Measurements from ENCODE around the gene FBL. TPM values are rescaled to one million over a fixed set of nuclear protein-coding genes. Genes with fewer than 3 reads are reported as not detected.

Gene FBL
- total and polyA plus RNA-seq, 2 of the 8 experiments (the other 6 are each of a cell fraction or from before 2014, with no cell fraction given): 790 to 1,361 TPM

DNA sequence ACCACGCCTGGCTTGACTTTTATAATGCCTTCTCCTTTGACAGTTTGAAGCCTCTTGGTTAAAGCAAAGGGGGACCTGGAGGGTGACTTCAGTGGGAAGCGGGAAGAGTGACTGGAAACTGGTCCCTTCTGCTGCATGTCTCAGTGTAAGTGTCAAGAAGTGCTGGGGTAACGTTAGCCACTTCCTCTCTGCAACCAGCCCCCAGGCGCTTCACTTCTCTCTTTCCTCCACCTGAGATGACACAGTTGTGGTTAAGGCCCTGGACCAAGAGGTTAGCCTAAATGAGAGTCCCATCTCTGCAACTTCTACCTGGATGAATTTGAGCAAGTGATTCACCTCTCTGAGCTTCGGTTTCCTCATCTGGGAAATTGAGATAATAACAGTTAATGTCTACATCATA is 51.2 kb downstream of the FBL start:
- Histone ChIP-seq H3K23ac (ENCODE audit: insufficient read length) (no peak overlapping the region), H2AFZ (ENCODE audit: low read length) (no peak overlapping the region), H4K5ac (ENCODE audit: insufficient read length, low read depth, low read length) (no peak overlapping the region), H2BK120ac (replicated peaks; ENCODE audit: low read depth, low read length) (no peak overlapping the region), H4K91ac (replicated peaks; ENCODE audit: insufficient read length, low read length) (no peak overlapping the region), H3K23me2 (ENCODE audit: low read depth, low read length) (no peaks in the 10 kb centered on the region), H3K56ac (replicated peaks; ENCODE audit: insufficient read length, low read depth, low read length) (no peak overlapping the region), H3K18ac (ENCODE audit: extremely low read depth, low read length) (no peak overlapping the region), H3K27me3 (replicated peaks in 1 of 4; ENCODE audit: control insufficient read depth in 3 of 4, extremely low read depth in 1 of 4, insufficient read depth in 3 of 4, low read length in 3 of 4) (no peaks in the 10 kb centered on the region), H3K9me3 (ENCODE audit: insufficient read depth in 2 of 2, low read depth in 1 of 2, low read length in 1 of 2) (no peaks in the 10 kb centered on the region), H2BK15ac (ENCODE audit: low read length) (no peak overlapping the region), H3K27ac (ENCODE audit: low read depth, low read length) (no peak overlapping the region), H3K14ac (ENCODE audit: insufficient read length) (no peak overlapping the region), H3K4me1 (replicated peaks in 1 of 4; ENCODE audit: control insufficient read depth in 3 of 4, insufficient read depth in 4 of 4, low read length in 3 of 4) (peaks cover 2 to 10% (median 5%) of the 10 kb centered on the region in 4 experiments; a peak in 4 of 7 replicates), H3K9ac (replicated peaks in 1 of 4; ENCODE audit: extremely low read depth in 1 of 4, low read depth in 3 of 4, low read length in 3 of 4) (no peak overlapping the region), H3K4me2 (ENCODE audit: insufficient read depth in 1 of 2, low read depth in 2 of 2, low read length in 2 of 2) (no peak overlapping the region), H4K20me1 (replicated peaks in 1 of 2; ENCODE audit: control insufficient read depth in 1 of 2, insufficient read depth in 2 of 2, low read length in 2 of 2) (no peaks in the 10 kb centered on the region), H2BK20ac (ENCODE audit: low read length) (no peak overlapping the region), H4K8ac (ENCODE audit: extremely low read depth, insufficient read depth, low read length) (no peak overlapping the region), H3K79me2 (ENCODE audit: control insufficient read depth in 1 of 2, insufficient read depth in 2 of 2, low read length in 2 of 2) (no peaks in the 10 kb centered on the region), H2AK5ac (ENCODE audit: low read depth, low read length) (no peak overlapping the region), H2BK5ac (ENCODE audit: low read depth, low read length) (no peak overlapping the region), H3K79me1 (ENCODE audit: low read depth, low read length) (no peaks in the 10 kb centered on the region), H3K4me3 (ENCODE audit: extremely low read depth in 1 of 4, insufficient read depth in 2 of 4, low read depth in 3 of 4, low read length in 4 of 4) (no peak overlapping the region), H2BK12ac (ENCODE audit: low read depth, low read length) (no peak overlapping the region), H3K4ac (replicated peaks; ENCODE audit: insufficient read length, low read depth, low read length) (no peak overlapping the region), H3K36me3 (ENCODE audit: control insufficient read depth in 2 of 4, insufficient read depth in 4 of 4, low read length in 3 of 4) (no peaks in the 10 kb centered on the region)
- CTCF ChIA-PET (ENCODE audit: partially characterized antibody): interaction anchor here (0.8 to 5.4 kb wide), 7 partner anchors 10 to 84 kb away, joined by 3 to 75 read pairs (median 5); partner anchors contain the start of gene DYRK1B
- POLR2A ChIA-PET (ENCODE audit: partially characterized antibody): interaction anchor here (1.8 to 2.1 kb wide), 3 partner anchors 10 to 51 kb away, joined by 7 to 10 read pairs (median 8); partner anchors contain the start of genes DYRK1B and FBL
- WGBS, 2 experiments (ENCODE audit: extremely low coverage in 1 of 2, insufficient coverage in 1 of 2, insufficient read length in 1 of 2, insufficient replicate concordance in 2 of 2, low coverage in 1 of 2, low lambda C conversion rate in 2 of 2, missing lambda C conversion rate in 1 of 2): 87% methylated on average over 5 of the region's 5 CpGs; no CpG with 5 or more reads in 1 of the 2 experiments
- FAIRE-seq (no peak), DNase-seq (ENCODE audit: low read depth in 1 of 2, low spot score in 2 of 2) (no peak)
- TF ChIP-seq HDAC6 (IDR thresholded peaks at IDR 0.05; ENCODE audit: low read depth, low read length): no peak
- TF ChIP-seq SAP30 (IDR thresholded peaks at IDR 0.05; ENCODE audit: insufficient read depth, insufficient replicate concordance, low read length): no peak
